Epithelial cell of esophagus (primary cell): Measurements from ENCODE around the gene MYO9B.
A peak's percentile ranks its signal among the peaks of the same experiment; 100 is the strongest.

ENCODE experiments used
- DNase-seq: peaks from one replicate; pipeline ENCODE4 v3.0.0; 2010; ENCODE audit warnings: low read depth
- H3K4me3 ChIP-seq: 2 replicates; pipeline ENCODE4 v1.5.1; 2011; ENCODE audit warnings: mild to moderate bottlenecking, low read length, control low read depth
- CTCF ChIP-seq: IDR thresholded peaks from 2 replicates; pipeline ENCODE4 v1.5.1; 2011; ENCODE audit warnings: low read depth, mild to moderate bottlenecking, low read length, control low read depth, inconsistent platforms; ENCODE audit not compliant: insufficient read depth; ENCODE audit errors: missing control alignments

The MYO9B gene

GRCh38 chr19:17125728-17126677 is 50.4 kb downstream of the MYO9B start:
- no peak overlapping the region for H3K4me3 ChIP-seq
- no peak for TF ChIP-seq CTCF
- DNase-seq = no peak

- DNase-seq = no peak
- no peak for TF ChIP-seq CTCF
- H3K4me3 ChIP-seq = no peak overlapping the region
Measured at GRCh38 chr19:17127671-17128070, 52.1 kb downstream of the MYO9B start.

- no peak for DNase-seq
- no peak overlapping the region for H3K4me3 ChIP-seq
- no peak for TF ChIP-seq CTCF
Measured at GRCh38 chr19:17128403-17128802, 52.8 kb downstream of the MYO9B start.

GRCh38 chr19:17128820-17129219 is 53.2 kb downstream of the MYO9B start:
- no peak for DNase-seq
- no peak overlapping the region for H3K4me3 ChIP-seq
- TF ChIP-seq CTCF = no peak

- TF ChIP-seq CTCF = no peak
- DNase-seq = peak; percentile 35
- no peak overlapping the region for H3K4me3 ChIP-seq
Measured at GRCh38 chr19:17129377-17129776, 53.8 kb downstream of the MYO9B start.

- no peak overlapping the region for H3K4me3 ChIP-seq
- no peak for TF ChIP-seq CTCF
- peak; percentile 93 for DNase-seq
Measured at GRCh38 chr19:17135001-17135853, 59.6 kb downstream of the MYO9B start.
